H1 (cell line): ENCODE measurements around the gene EXOC6. TPM values are rescaled to one million over a fixed set of nuclear protein-coding genes. Genes with fewer than 3 reads are reported as not detected.

Experiments used
- CTCF ChIA-PET: fragments of 300-600 bp; sonication (Branson Sonifier 250); formaldehyde crosslinking; loops from one replicate; lab custom pipeline; 2021; ENCODE audit not compliant: partially characterized antibody; lab: Charles Lee
- POLR2A ChIA-PET: fragments of 300-600 bp; sonication (Branson Sonifier 250); formaldehyde crosslinking; loops from one replicate; lab custom pipeline; 2021; ENCODE audit warnings: inconsistent platforms; ENCODE audit not compliant: partially characterized antibody; lab: Charles Lee
- DNase-seq, 2 experiments: peaks; one replicate each; pipeline versions ENCODE4 v3.0.0 to v3.0.0-alpha.2; 2010 to 2022; ENCODE audit warnings: low spot score in 2 of 2, low read depth in 1 of 2, mixed read lengths in 1 of 2
- FAIRE-seq: peaks from 2 replicates; lab custom pipeline; 2011; peaks lifted over from hg19 to GRCh38; lab: Jason Lieb, UNC
- H2AFZ ChIP-seq: 2 replicates; pipeline ENCODE4 v1.8.1; 2012; ENCODE audit warnings: low read length, inconsistent platforms
- H2AK5ac ChIP-seq: 2 replicates; pipeline ENCODE4 v1.6.1; 2013; ENCODE audit warnings: low read depth, low read length
- H2BK120ac ChIP-seq: replicated peaks from 2 replicates; pipeline ENCODE3; 2013; ENCODE audit warnings: low read depth, low read length, inconsistent platforms
- H2BK12ac ChIP-seq: 2 replicates; pipeline ENCODE4 v1.6.1; 2013; ENCODE audit warnings: low read depth, low read length
- H2BK15ac ChIP-seq: 2 replicates; pipeline ENCODE4 v1.6.1; 2013; ENCODE audit warnings: low read length
- H2BK20ac ChIP-seq: 2 replicates; pipeline ENCODE4 v1.6.1; 2013; ENCODE audit warnings: low read length
- H2BK5ac ChIP-seq: 2 replicates; pipeline ENCODE4 v1.6.1; 2013; ENCODE audit warnings: low read depth, low read length
- H3K14ac ChIP-seq: 2 replicates; pipeline ENCODE4 v1.6.1; 2013; ENCODE audit warnings: inconsistent platforms; ENCODE audit not compliant: insufficient read length
- H3K18ac ChIP-seq: 2 replicates; pipeline ENCODE4 v1.6.1; 2013; ENCODE audit warnings: low read length; ENCODE audit errors: extremely low read depth
- H3K23ac ChIP-seq: 2 replicates; pipeline ENCODE4 v1.6.1; 2013; ENCODE audit warnings: inconsistent platforms; ENCODE audit not compliant: insufficient read length
- H3K23me2 ChIP-seq: 2 replicates; pipeline ENCODE4 v1.6.1; 2013; ENCODE audit warnings: low read depth, low read length
- H3K27ac ChIP-seq: 2 replicates; pipeline ENCODE4 v1.6.1; 2011; ENCODE audit warnings: low read depth, low read length, inconsistent platforms
- H3K27me3 ChIP-seq, 4 experiments: replicated peaks in 1 of 4; 1 replicate in 1 of 4; 2 replicates in 3 of 4; pipeline versions ENCODE4 v1.6.1 to v1.8.1; 2011 to 2013; ENCODE audit warnings: low read length in 3 of 4, mild to moderate bottlenecking in 3 of 4, inconsistent platforms in 2 of 4, mixed read lengths in 2 of 4, moderate library complexity in 1 of 4; ENCODE audit not compliant: control insufficient read depth in 3 of 4, insufficient read depth in 3 of 4; ENCODE audit errors: extremely low read depth in 1 of 4
- H3K36me3 ChIP-seq, 4 experiments: 2 replicates each; pipeline versions ENCODE4 v1.6.1 to v1.8.1; 2011 to 2013; ENCODE audit warnings: mild to moderate bottlenecking in 4 of 4, low read length in 3 of 4, moderate library complexity in 2 of 4, control low read depth in 1 of 4, inconsistent platforms in 1 of 4; ENCODE audit not compliant: insufficient read depth in 4 of 4, control insufficient read depth in 2 of 4
- H3K4ac ChIP-seq: replicated peaks from 2 replicates; pipeline ENCODE3; 2013; ENCODE audit warnings: low read length, low read depth, mixed read lengths, inconsistent platforms; ENCODE audit not compliant: insufficient read length
- H3K4me1 ChIP-seq, 4 experiments: replicated peaks in 1 of 4; 1 replicate in 1 of 4; 2 replicates in 3 of 4; pipeline versions ENCODE4 v1.6.1 to v1.8.1; 2011 to 2013; ENCODE audit warnings: low read length in 3 of 4, inconsistent platforms in 2 of 4, mixed read lengths in 1 of 4; ENCODE audit not compliant: insufficient read depth in 4 of 4, control insufficient read depth in 3 of 4
- H3K4me2 ChIP-seq, 2 experiments: 2 replicates each; pipeline versions ENCODE4 v1.6.1 to v1.8.1; 2011 to 2013; ENCODE audit warnings: low read depth in 2 of 2, low read length in 2 of 2, control low read depth in 1 of 2, inconsistent platforms in 1 of 2, mild to moderate bottlenecking in 1 of 2; ENCODE audit not compliant: insufficient read depth in 1 of 2
- H3K4me3 ChIP-seq, 4 experiments: fragments of 200-600, 300-600 bp in 1 of 4; sonication (generic), shearing (Covaris generic), sonication (Bioruptor Twin) in 1 of 4; 2 replicates each; pipeline versions ENCODE4 v1.5.1 to v1.8.1; 2011 to 2016; ENCODE audit warnings: low read length in 4 of 4, low read depth in 3 of 4, control low read depth in 2 of 4, inconsistent platforms in 2 of 4, mild to moderate bottlenecking in 2 of 4, mixed read lengths in 1 of 4, moderate library complexity in 1 of 4; ENCODE audit not compliant: insufficient read depth in 2 of 4; ENCODE audit errors: extremely low read depth in 1 of 4
- H3K56ac ChIP-seq: replicated peaks from 2 replicates; pipeline ENCODE3; 2013; ENCODE audit warnings: low read depth, mild to moderate bottlenecking, mixed read lengths, low read length, inconsistent platforms; ENCODE audit not compliant: insufficient read length
- H3K79me1 ChIP-seq: 2 replicates; pipeline ENCODE4 v1.6.1; 2013; ENCODE audit warnings: low read depth, low read length, control low read depth
- H3K79me2 ChIP-seq, 2 experiments: 2 replicates each; pipeline versions ENCODE4 v1.6.1 to v1.8.1; 2012 to 2013; ENCODE audit warnings: low read length in 2 of 2, mild to moderate bottlenecking in 2 of 2, inconsistent platforms in 1 of 2; ENCODE audit not compliant: insufficient read depth in 2 of 2, control insufficient read depth in 1 of 2
- H3K9ac ChIP-seq, 4 experiments: replicated peaks in 1 of 4; 1 replicate in 1 of 4; 2 replicates in 3 of 4; pipeline versions ENCODE4 v1.6.1 to v1.8.1; 2011 to 2013; ENCODE audit warnings: low read depth in 3 of 4, low read length in 3 of 4, control low read depth in 2 of 4, mild to moderate bottlenecking in 2 of 4, moderate library complexity in 2 of 4, inconsistent platforms in 1 of 4; ENCODE audit errors: extremely low read depth in 1 of 4
- H3K9me3 ChIP-seq, 2 experiments: 2 replicates each; pipeline versions ENCODE4 v1.6.1 to v1.8.1; 2012 to 2013; ENCODE audit warnings: mild to moderate bottlenecking in 2 of 2, moderate library complexity in 2 of 2, control low read depth in 1 of 2, inconsistent platforms in 1 of 2, low read depth in 1 of 2, low read length in 1 of 2, mixed read lengths in 1 of 2; ENCODE audit not compliant: insufficient read depth in 2 of 2
- H4K20me1 ChIP-seq, 2 experiments: replicated peaks in 1 of 2; 2 replicates each; pipeline versions ENCODE3 to v1.8.1; 2011 to 2013; ENCODE audit warnings: inconsistent platforms in 2 of 2, low read length in 2 of 2, mild to moderate bottlenecking in 1 of 2; ENCODE audit not compliant: insufficient read depth in 2 of 2, control insufficient read depth in 1 of 2
- H4K5ac ChIP-seq: 2 replicates; pipeline ENCODE4 v1.6.1; 2013; ENCODE audit warnings: low read length, low read depth, mixed read lengths, inconsistent platforms; ENCODE audit not compliant: insufficient read length
- H4K8ac ChIP-seq: 2 replicates; pipeline ENCODE4 v1.8.0; 2013; ENCODE audit warnings: mild to moderate bottlenecking, moderate library complexity, low read length, inconsistent platforms; ENCODE audit not compliant: insufficient read depth; ENCODE audit errors: extremely low read depth
- H4K91ac ChIP-seq: replicated peaks from 2 replicates; pipeline ENCODE3; 2013; ENCODE audit warnings: low read length, mixed read lengths, inconsistent platforms; ENCODE audit not compliant: insufficient read length
- BACH1 ChIP-seq: IDR thresholded peaks from 2 replicates; pipeline ENCODE4 v1.6.1; 2012; ENCODE audit warnings: low read length, improper control_type of control experiment
- CHD1 ChIP-seq: IDR thresholded peaks from 2 replicates; pipeline ENCODE4 v1.6.1; 2012; ENCODE audit warnings: low read depth, low read length, improper control_type of control experiment
- HDAC6 ChIP-seq: IDR thresholded peaks from one replicate; pipeline ENCODE4 v1.7.1; 2012; ENCODE audit warnings: low read depth, mild to moderate bottlenecking, inconsistent platforms, low read length, moderate library complexity
- RBBP5 ChIP-seq: IDR thresholded peaks from 2 replicates; pipeline ENCODE4 v1.7.1; 2012; ENCODE audit warnings: low read depth, mild to moderate bottlenecking, inconsistent platforms, low read length, moderate library complexity, borderline replicate concordance
- SIN3A ChIP-seq, 2 experiments: IDR thresholded peaks in 1 of 2; conservative IDR thresholded peaks in 1 of 2; 2 replicates each; pipeline ENCODE4 v1.6.1; 2011 to 2012; ENCODE audit warnings: low read length in 2 of 2, improper control_type of control experiment in 1 of 2, low read depth in 1 of 2, mild to moderate bottlenecking in 1 of 2
- SIX5 ChIP-seq: IDR thresholded peaks from 2 replicates; pipeline ENCODE4 v1.6.1; 2011; ENCODE audit warnings: mild to moderate bottlenecking, low read depth, low read length
- WGBS, 2 experiments: shearing (Covaris generic) in 1 of 2; methylation state at CpG; one replicate each; pipeline versions ENCODE4 v1.1.6 to v1.1.7; 2013 to 2015; ENCODE audit warnings: low lambda C conversion rate in 2 of 2, mixed read lengths in 2 of 2, inconsistent platforms in 1 of 2, low coverage in 1 of 2, missing lambda C conversion rate in 1 of 2; ENCODE audit not compliant: insufficient replicate concordance in 2 of 2, insufficient coverage in 1 of 2, insufficient read length in 1 of 2; ENCODE audit errors: extremely low coverage in 1 of 2, missing lambda C conversion rate in 1 of 2; 5-methylcytosine and 5-hydroxymethylcytosine counted together
- polyA plus RNA-seq, 7 experiments: library from polyadenylated mRNA; depleted of rRNA in 3 of 7; stranded (reverse) in 5 of 7; unstranded in 2 of 7; fragments of >200 nt in 5 of 7; fragments of 200-250 nt in 2 of 7; gene quantifications; 1 replicate in 5 of 7; 2 replicates in 1 of 7; 4 replicates in 1 of 7; pipeline versions ENCODE4 v1.2.1 to v1.2.3, GENCODE V29; 2011 to 2013; ENCODE audit warnings: missing spikeins in 2 of 7, mixed read lengths in 2 of 7
- total RNA-seq: library from RNA; stranded (reverse); fragmentation: NEBNext Ultra II Directional; extraction: Animal tissue kit (Norgen Biotek cat#: 25700); gene quantifications from 2 replicates; pipeline ENCODE4 v1.2.1, GENCODE V29; 2021

EXOC6 gene
- total and polyA plus RNA-seq, 2 of the 8 experiments (the other 6 are each of a cell fraction or from before 2014, with no cell fraction given) = 1.7 to 4.5 TPM

DNA sequence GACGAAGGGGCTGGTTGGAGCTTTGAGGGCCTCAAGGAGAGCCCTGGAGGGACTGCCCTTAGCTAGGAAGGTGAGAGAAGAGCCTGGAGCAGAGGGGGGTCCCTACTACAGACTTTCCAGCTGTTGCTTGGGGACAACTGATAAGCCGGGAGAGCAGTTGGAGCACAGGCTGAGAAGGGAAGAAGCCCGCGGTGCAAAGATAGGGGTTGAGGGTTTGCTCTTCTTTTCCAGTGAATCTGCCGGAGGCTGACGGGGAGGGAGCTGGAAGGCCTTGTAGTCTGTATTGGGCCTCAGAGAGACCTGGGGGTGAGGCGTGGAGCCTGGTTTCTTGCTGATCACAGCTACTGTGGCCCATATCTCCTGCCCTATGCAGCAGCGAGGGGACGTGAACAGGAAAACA lies 249.1 kb downstream of the EXOC6 start:
- H3K9ac ChIP-seq = no peak overlapping the region
- no peak overlapping the region for H4K91ac ChIP-seq
- no peaks in the 10 kb centered on the region for H3K27me3 ChIP-seq
- H3K4me2 ChIP-seq = no peak overlapping the region
- no peak overlapping the region for H3K23ac ChIP-seq
- no peak overlapping the region for H2BK12ac ChIP-seq
- TF ChIP-seq SIN3A (conservative IDR thresholded peaks at IDR 0.05 in 1 of 2, IDR thresholded peaks at IDR 0.05 in 1 of 2; ENCODE audit: low read depth in 1 of 2, low read length in 2 of 2) = no peak
- TF ChIP-seq HDAC6 = no peak
- no peak for TF ChIP-seq RBBP5
- no peak for TF ChIP-seq CHD1
- no peak for TF ChIP-seq SIX5
- TF ChIP-seq BACH1 = no peak
- ChIA-PET CTCF (interaction anchor here (0.7 to 2.3 kb wide), 10 partner anchors 10 to 260 kb away, joined by 3 to 10 read pairs (median 4); no protein-coding TSS in a partner anchor), POLR2A (no interaction called here)
- 87% methylated on average over 9 of the region's 9 CpGs; no CpG with 5 or more reads in 1 of the 2 experiments for WGBS, 2 experiments
- no peaks in the 10 kb centered on the region for H3K79me2 ChIP-seq
- no peak overlapping the region for H3K56ac ChIP-seq
- DNase-seq = no peak
- peak overlapping the region; percentile 84; the same call in 1 of the 2 replicates for H2AFZ ChIP-seq
- H2AK5ac ChIP-seq = no peak overlapping the region
- no peaks in the 10 kb centered on the region for H4K20me1 ChIP-seq
- H3K79me1 ChIP-seq = no peaks in the 10 kb centered on the region
- no peak overlapping the region for H2BK20ac ChIP-seq
- no peak overlapping the region for H3K27ac ChIP-seq
- no peak for FAIRE-seq
- no peaks in the 10 kb centered on the region for H3K36me3 ChIP-seq
- no peak overlapping the region for H2BK5ac ChIP-seq
- peaks cover 0 to 2% (median 0%) of the 10 kb centered on the region in 4 experiments; a peak in 1 of 7 replicates for H3K4me1 ChIP-seq
- no peaks in the 10 kb centered on the region for H3K9me3 ChIP-seq
- H2BK120ac ChIP-seq = no peak overlapping the region
- no peak overlapping the region for H3K4ac ChIP-seq
- H3K23me2 ChIP-seq = no peaks in the 10 kb centered on the region
- H3K18ac ChIP-seq = no peak overlapping the region
- H4K8ac ChIP-seq = no peak overlapping the region; the same call in 1 of the 2 replicates
- no peak overlapping the region for H2BK15ac ChIP-seq
- H4K5ac ChIP-seq = no peak overlapping the region
- no peak overlapping the region for H3K14ac ChIP-seq
- H3K4me3 ChIP-seq = no peak overlapping the region
